Keratinocyte (primary cell): ENCODE data around the gene COG6. TPM values are rescaled to one million over a fixed set of nuclear protein-coding genes. Genes with fewer than 3 reads are reported as not detected.
A peak's percentile ranks its signal among the peaks of the same experiment; 100 is the strongest.

ENCODE experiments used
- DNase-seq: peaks from one replicate; pipeline ENCODE4 v3.0.0-alpha.2; 2011; ENCODE audit warnings: low read depth, missing footprints, low spot score
- FAIRE-seq: peaks from 2 replicates; lab custom pipeline; 2011; peaks lifted over from hg19 to GRCh38; lab: Jason Lieb, UNC
- H2AFZ ChIP-seq: 2 replicates; pipeline ENCODE4 v1.6.0; 2012; ENCODE audit warnings: low read length, control low read depth, inconsistent platforms; ENCODE audit not compliant: control insufficient read depth
- H3K27ac ChIP-seq: 2 replicates; pipeline ENCODE4 v1.5.1; 2011; ENCODE audit warnings: low read length; ENCODE audit not compliant: control insufficient read depth, insufficient read depth
- H3K27me3 ChIP-seq: 3 replicates; pipeline ENCODE4 v1.6.0; 2011; ENCODE audit warnings: low read length; ENCODE audit not compliant: control insufficient read depth, insufficient read depth; ENCODE audit errors: extremely low read depth
- H3K36me3 ChIP-seq, 2 experiments: 2 replicates in 1 of 2; 3 replicates in 1 of 2; pipeline ENCODE4 v1.5.1; 2011; ENCODE audit warnings: low read length in 2 of 2, mild to moderate bottlenecking in 1 of 2; ENCODE audit not compliant: control insufficient read depth in 2 of 2, insufficient read depth in 2 of 2; ENCODE audit errors: extremely low read depth in 1 of 2
- H3K4me1 ChIP-seq: 3 replicates; pipeline ENCODE4 v1.5.1; 2011; ENCODE audit warnings: low read length; ENCODE audit not compliant: control insufficient read depth, insufficient read depth; ENCODE audit errors: extremely low read depth
- H3K4me2 ChIP-seq: 3 replicates; pipeline ENCODE4 v1.6.0; 2011; ENCODE audit warnings: low read depth, low read length; ENCODE audit not compliant: control insufficient read depth, insufficient read depth; ENCODE audit errors: extremely low read depth
- H3K4me3 ChIP-seq, 3 experiments: fragments of 200-600 bp in 1 of 3; sonication (generic) in 1 of 3; 2 replicates in 2 of 3; 3 replicates in 1 of 3; pipeline ENCODE4 v1.5.1; 2011 to 2016; ENCODE audit warnings: low read length in 3 of 3, mild to moderate bottlenecking in 3 of 3, control low read depth in 2 of 3, inconsistent platforms in 1 of 3, low read depth in 1 of 3, mixed read lengths in 1 of 3, mixed run types in 1 of 3, moderate library complexity in 1 of 3; ENCODE audit not compliant: control insufficient read depth in 2 of 3, insufficient read depth in 2 of 3; ENCODE audit errors: extremely low read depth in 1 of 3
- H3K79me2 ChIP-seq: 2 replicates; pipeline ENCODE4 v1.6.0; 2012; ENCODE audit warnings: low read length; ENCODE audit not compliant: control insufficient read depth, insufficient read depth
- H3K9ac ChIP-seq: 3 replicates; pipeline ENCODE4 v1.6.0; 2011; ENCODE audit warnings: low read length; ENCODE audit not compliant: control insufficient read depth, insufficient read depth; ENCODE audit errors: extremely low read depth
- H3K9me1 ChIP-seq: 3 replicates; pipeline ENCODE4 v1.6.0; 2011; ENCODE audit warnings: low read length; ENCODE audit not compliant: control insufficient read depth, insufficient read depth; ENCODE audit errors: extremely low read depth
- H3K9me3 ChIP-seq: 2 replicates; pipeline ENCODE4 v1.5.1; 2012; ENCODE audit warnings: low read depth, low read length; ENCODE audit not compliant: control insufficient read depth
- H4K20me1 ChIP-seq: 3 replicates; pipeline ENCODE4 v1.6.0; 2011; ENCODE audit warnings: low read length; ENCODE audit not compliant: control insufficient read depth, insufficient read depth; ENCODE audit errors: extremely low read depth
- CTCF ChIP-seq, 3 experiments: IDR thresholded peaks in 1 of 3; conservative IDR thresholded peaks in 1 of 3; optimal IDR thresholded peaks in 1 of 3; 2 replicates in 2 of 3; 3 replicates in 1 of 3; pipeline versions ENCODE3 to v1.5.1; 2011; ENCODE audit warnings: low read length in 3 of 3, mild to moderate bottlenecking in 3 of 3, moderate library complexity in 2 of 3, control low read depth in 1 of 3, inconsistent platforms in 1 of 3; ENCODE audit not compliant: insufficient read depth in 2 of 3; ENCODE audit errors: extremely low read depth in 1 of 3
- EZH2 ChIP-seq: IDR thresholded peaks from one replicate; pipeline ENCODE4 v1.6.1; 2012; ENCODE audit warnings: inconsistent platforms, mild to moderate bottlenecking, low read length, moderate library complexity
- dilution Hi-C: fragments of 300-500 bp; cut with MboI; formaldehyde crosslinking; loops from one replicate; pipeline ENCODE4 v1.7.0; 2020; ENCODE audit warnings: low sequenced_read_pairs; ENCODE audit not compliant: extremely low pct_ligation_motif_present
- polyA plus RNA-seq, 5 experiments: library from polyadenylated mRNA; depleted of rRNA in 3 of 5; stranded (reverse) in 3 of 5; stranded (forward) in 1 of 5; unstranded in 1 of 5; fragments of >200 nt; gene quantifications; 1 replicate in 1 of 5; 2 replicates in 3 of 5; 3 replicates in 1 of 5; pipeline versions ENCODE4 v1.2.1 to v1.2.3, GENCODE V29; 2011 to 2012; ENCODE audit warnings: missing spikeins in 2 of 5, low read depth in 1 of 5, low replicate concordance in 1 of 5

COG6 gene
- polyA plus RNA-seq, 1 donor (not counting 4 experiments of a cell fraction or from before 2014, with no cell fraction given): 25.5 TPM

DNA sequence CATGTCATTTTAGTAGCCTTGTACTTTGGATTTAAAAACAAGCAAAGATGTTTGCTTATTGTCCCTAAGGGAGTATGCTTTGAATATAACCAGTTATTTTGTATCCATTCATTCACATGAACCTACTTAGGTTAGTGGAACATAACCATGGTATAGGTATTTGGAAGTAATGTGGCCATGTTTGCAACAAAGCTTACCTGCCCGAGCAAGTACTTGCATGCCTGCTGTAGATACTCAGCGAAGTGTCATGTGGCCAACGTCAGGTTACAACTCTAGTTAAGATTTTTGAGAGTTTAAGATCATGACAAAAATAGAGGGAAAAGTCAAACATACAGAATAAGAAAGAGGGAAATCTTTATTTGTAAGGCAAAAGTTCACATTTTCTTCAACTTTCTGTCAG, 57.2 kb downstream of the COG6 start:
- peak overlapping the region; percentile 72 for H3K4me2 ChIP-seq
- H3K9ac ChIP-seq: no peak overlapping the region
- no peaks in the 10 kb centered on the region for H3K9me1 ChIP-seq
- H4K20me1 ChIP-seq: no peaks in the 10 kb centered on the region
- FAIRE-seq: peak; percentile 96
- H3K36me3 ChIP-seq: no peaks in the 10 kb centered on the region
- H2AFZ ChIP-seq: peak overlapping the region; percentile 70
- DNase-seq: peak; percentile 58
- TF ChIP-seq EZH2 (no peak), CTCF (optimal IDR thresholded peaks at IDR 0.05 in 1 of 3, IDR thresholded peaks at IDR 0.05 in 1 of 3, conservative IDR thresholded peaks at IDR 0.05 in 1 of 3; ENCODE audit: extremely low read depth in 1 of 3, insufficient read depth in 2 of 3, low read length in 3 of 3) (no peak)
- H3K4me1 ChIP-seq: peaks cover 14% of the 10 kb centered on the region
- no peak overlapping the region for H3K4me3 ChIP-seq
- dilution Hi-C loops: no loop called here
- H3K27me3 ChIP-seq: no peaks in the 10 kb centered on the region
- no peaks in the 10 kb centered on the region for H3K79me2 ChIP-seq
- H3K27ac ChIP-seq: peak overlapping the region; percentile 72
- no peaks in the 10 kb centered on the region for H3K9me3 ChIP-seq

GRCh38 chr13:39729156-39729555, 73.7 kb downstream of the COG6 start:
- Histone ChIP-seq H3K36me3 (no peaks in the 10 kb centered on the region), H3K4me2 (no peak overlapping the region), H3K9ac (no peak overlapping the region), H3K9me1 (no peaks in the 10 kb centered on the region), H4K20me1 (no peaks in the 10 kb centered on the region), H3K4me1 (no peaks in the 10 kb centered on the region), H3K79me2 (no peaks in the 10 kb centered on the region), H3K9me3 (no peaks in the 10 kb centered on the region), H3K27ac (no peak overlapping the region), H2AFZ (no peak overlapping the region), H3K4me3 (no peak overlapping the region), H3K27me3 (no peaks in the 10 kb centered on the region)
- FAIRE-seq (no peak), DNase-seq (no peak)
- TF ChIP-seq CTCF (optimal IDR thresholded peaks at IDR 0.05 in 1 of 3, IDR thresholded peaks at IDR 0.05 in 1 of 3, conservative IDR thresholded peaks at IDR 0.05 in 1 of 3; ENCODE audit: extremely low read depth in 1 of 3, insufficient read depth in 2 of 3, low read length in 3 of 3) (no peak), EZH2 (no peak)
- dilution Hi-C loops: no loop called here
